ENCODE measurements around the gene SHOC2.

SHOC2 gene

GRCh38 chr10:110989016-110989415, 69.6 kb downstream of the SHOC2 start:
- TF ChIP-seq CTCF (IDR thresholded peaks at IDR 0.05; ENCODE audit: low read length) (no peak), EZH2 (IDR thresholded peaks at IDR 0.05; ENCODE audit: borderline replicate concordance, low read length) (no peak)
- no peaks in the 10 kb centered on the region for H3K4me1 ChIP-seq (ENCODE audit: insufficient read depth, low read length, severe bottlenecking)

GRCh38 chr10:110992006-110992800, 72.8 kb downstream of the SHOC2 start:
- Histone ChIP-seq H2AFZ (ENCODE audit: low read length) (no peak overlapping the region), H3K4me3 (ENCODE audit: low read depth, low read length, poor library complexity, severe bottlenecking) (no peak overlapping the region), H3K9me3 (ENCODE audit: low read length) (no peaks in the 10 kb centered on the region), H3F3A (ENCODE audit: insufficient read depth, low read length) (0 out of 2 replicates have a peak, but pooled peaks cover 3% of the 10 kb centered on the region), H3K9ac (ENCODE audit: low read length) (no peak overlapping the region), H3K9me2 (ENCODE audit: low read depth, low read length) (no peaks in the 10 kb centered on the region), H3K4me2 (ENCODE audit: low read length) (no peak overlapping the region), H3K27me3 (ENCODE audit: insufficient read depth, low read length) (no peaks in the 10 kb centered on the region), H3K79me2 (ENCODE audit: insufficient read depth, low read length) (peaks cover 30% of the 10 kb centered on the region), H3K4me1 (ENCODE audit: insufficient read depth, low read length, severe bottlenecking) (no peaks in the 10 kb centered on the region), H3K27ac (ENCODE audit: low read depth, low read length, poor library complexity, severe bottlenecking) (no peak overlapping the region), H4K20me1 (ENCODE audit: insufficient read depth, low read length) (no peaks in the 10 kb centered on the region), H3K36me3 (ENCODE audit: insufficient read depth, low read length) (peaks cover 40% of the 10 kb centered on the region)
- TF ChIP-seq EZH2 (IDR thresholded peaks at IDR 0.05; ENCODE audit: borderline replicate concordance, low read length) (no peak), CTCF (IDR thresholded peaks at IDR 0.05; ENCODE audit: low read length) (no peak)

More at GRCh38 chr10:110989016-110989415, 69.6 kb downstream of the SHOC2 start:
- no peaks in the 10 kb centered on the region for H3K9me2 ChIP-seq (ENCODE audit: low read depth, low read length)
- H3F3A ChIP-seq (ENCODE audit: insufficient read depth, low read length), result 0 out of 2 replicates have a peak, but pooled peaks cover 3% of the 10 kb centered on the region
- H3K27ac ChIP-seq (ENCODE audit: low read depth, low read length, poor library complexity, severe bottlenecking), result no peak overlapping the region
- H4K20me1 ChIP-seq (ENCODE audit: insufficient read depth, low read length), result no peaks in the 10 kb centered on the region
- H3K4me2 ChIP-seq (ENCODE audit: low read length), result no peak overlapping the region
- H3K9ac ChIP-seq (ENCODE audit: low read length), result no peak overlapping the region
- H3K27me3 ChIP-seq (ENCODE audit: insufficient read depth, low read length), result no peaks in the 10 kb centered on the region
- H3K79me2 ChIP-seq (ENCODE audit: insufficient read depth, low read length), result peaks cover 45% of the 10 kb centered on the region
- H2AFZ ChIP-seq (ENCODE audit: low read length), result no peak overlapping the region
- H3K9me3 ChIP-seq (ENCODE audit: low read length), result no peaks in the 10 kb centered on the region
- H3K36me3 ChIP-seq (ENCODE audit: insufficient read depth, low read length), result peaks cover 45% of the 10 kb centered on the region
- no peak overlapping the region for H3K4me3 ChIP-seq (ENCODE audit: low read depth, low read length, poor library complexity, severe bottlenecking)

- Histone ChIP-seq H4K20me1 (ENCODE audit: insufficient read depth, low read length) (no peaks in the 10 kb centered on the region), H3K36me3 (ENCODE audit: insufficient read depth, low read length) (peaks cover 34% of the 10 kb centered on the region), H3K9me3 (ENCODE audit: low read length) (no peaks in the 10 kb centered on the region), H3F3A (ENCODE audit: insufficient read depth, low read length) (no peaks in the 10 kb centered on the region), H3K4me1 (ENCODE audit: insufficient read depth, low read length, severe bottlenecking) (no peaks in the 10 kb centered on the region), H3K27me3 (ENCODE audit: insufficient read depth, low read length) (no peaks in the 10 kb centered on the region), H3K9me2 (ENCODE audit: low read depth, low read length) (no peaks in the 10 kb centered on the region), H3K4me2 (ENCODE audit: low read length) (no peak overlapping the region), H3K9ac (ENCODE audit: low read length) (no peak overlapping the region), H3K27ac (ENCODE audit: low read depth, low read length, poor library complexity, severe bottlenecking) (no peak overlapping the region), H3K4me3 (ENCODE audit: low read depth, low read length, poor library complexity, severe bottlenecking) (no peak overlapping the region), H3K79me2 (ENCODE audit: insufficient read depth, low read length) (peaks cover 20% of the 10 kb centered on the region; the same call in 1 of the 2 replicates), H2AFZ (ENCODE audit: low read length) (no peak overlapping the region)
- no peak for TF ChIP-seq CTCF (IDR thresholded peaks at IDR 0.05; ENCODE audit: low read length)
These were observed 73.8 kb downstream of the SHOC2 start for GRCh38 chr10:110993024-110993693.

Data from OCI-LY1 (cell line).